Spleen (tissue), 11 donors: ENCODE data around the gene CCDC78. TPM values are rescaled to one million over a fixed set of nuclear protein-coding genes. Genes with fewer than 3 reads are reported as not detected.

Source experiments
- DNase-seq: peaks from one replicate; pipeline ENCODE4 v3.0.0-alpha.2; 2020
- H3K27ac ChIP-seq, 8 donors: fragments of 200-600 bp; sonication (generic) in 7 of 8; 1 replicate in 4 of 8; 2 replicates in 4 of 8; pipeline versions ENCODE4 v1.5.0 to v1.8.0; 2016 to 2021; ENCODE audit warnings: inconsistent platforms in 4 of 8, mild to moderate bottlenecking in 4 of 8, moderate library complexity in 1 of 8
- H3K27me3 ChIP-seq, 7 donors: fragments of 200-600 bp; sonication (generic) in 6 of 7; replicated peaks in 1 of 7; 1 replicate in 4 of 7; 2 replicates in 3 of 7; pipeline versions ENCODE4 v1.5.0 to v1.8.0; 2016 to 2021; ENCODE audit warnings: inconsistent platforms in 3 of 7, mild to moderate bottlenecking in 1 of 7
- H3K36me3 ChIP-seq, 6 donors: fragments of 200-600 bp; sonication (generic) in 5 of 6; 1 replicate in 4 of 6; 2 replicates in 2 of 6; pipeline versions ENCODE4 v1.5.0 to v1.8.0; 2016 to 2021; ENCODE audit warnings: inconsistent platforms in 2 of 6
- H3K4me1 ChIP-seq, 6 donors: fragments of 200-600 bp; sonication (generic) in 5 of 6; 1 replicate in 3 of 6; 2 replicates in 3 of 6; pipeline versions ENCODE4 v1.5.0 to v1.8.0; 2016 to 2021; ENCODE audit warnings: inconsistent platforms in 3 of 6
- H3K4me3 ChIP-seq, 8 donors: fragments of 200-600 bp; sonication (generic) in 7 of 8; 1 replicate in 4 of 8; 2 replicates in 4 of 8; pipeline versions ENCODE4 v1.5.0 to v1.8.0; 2016 to 2021; ENCODE audit warnings: inconsistent platforms in 4 of 8, mild to moderate bottlenecking in 4 of 8, moderate library complexity in 2 of 8
- H3K9me3 ChIP-seq, 8 donors: fragments of 200-600 bp; sonication (generic) in 7 of 8; 1 replicate in 4 of 8; 2 replicates in 4 of 8; pipeline versions ENCODE4 v1.5.0 to v1.8.0; 2016 to 2021; ENCODE audit warnings: inconsistent platforms in 4 of 8
- POLR2A ChIP-seq, 3 donors: fragments of 450-650 bp; IDR thresholded peaks; one replicate each; pipeline ENCODE4 v1.5.1; 2017; ENCODE audit warnings: antibody characterized with exemption in 3 of 3, mild to moderate bottlenecking in 1 of 3
- POLR2AphosphoS5 ChIP-seq, 3 donors: sonication (generic); formaldehyde crosslinking; IDR thresholded peaks; one replicate each; pipeline ENCODE4 v1.5.1; 2017; ENCODE audit warnings: antibody characterized with exemption in 3 of 3
- WGBS, 5 donors: extraction: QIAGEN DNeasy Blood & Tissue Kit in 3 of 5; methylation state at CpG; one replicate each; pipeline versions ENCODE4 v1.1.5 to v1.1.7; 2013 to 2018; 5-methylcytosine and 5-hydroxymethylcytosine counted together
- intact Hi-C: fragments of 100-400 bp; cut with DNase I; formaldehyde crosslinking; loops from one replicate; pipeline ENCODE4 v1.15.0; 2023; ENCODE audit warnings: low total_unique reads
- polyA plus RNA-seq, 3 donors: library from polyadenylated mRNA; stranded (reverse); fragments of 200-250 nt; gene quantifications; one replicate each; pipeline ENCODE4 v1.2.1, GENCODE V29; 2013
- total RNA-seq, 7 donors: library from RNA; depleted of rRNA in 3 of 7; stranded (reverse); fragments of >200 nt in 3 of 7; fragmentation: NEBNext Ultra II Directional in 4 of 7; extraction: Animal tissue kit (Norgen Biotek cat#: 25700) in 4 of 7; gene quantifications; one replicate each; pipeline versions ENCODE4 v1.1.0 to v1.2.1, GENCODE V29; 2016 to 2021
- TF ChIP-seq, protein P1 (sequence below), 11 experiments: fragments of 200-600 bp in 7 of 11; fragments of 450-650 bp in 4 of 11; sonication (generic) in 4 of 11; IDR thresholded peaks in 8 of 11; conservative IDR thresholded peaks in 3 of 11; 1 replicate in 7 of 11; 2 replicates in 4 of 11; pipeline versions ENCODE4 v1.4.0 to v1.8.0; 2016 to 2021; ENCODE audit warnings: antibody characterized with exemption in 11 of 11, inconsistent platforms in 4 of 11, mild to moderate bottlenecking in 1 of 11
- donor health status: healthy with polysubstance abuse.
- donor health status: DM: no; HTN: no; CAD: no; lungs with moderate emphysema.
- donor health status: DM: no; HTN: no; CAD: no.
- donor health status: Bipolar disorder and iron deficiency.
- donor health status: healthy.
- donor health status: DM: no; HTN: no; CAD: no.
- donor health status: DM: yes; HTN: yes; CAD: no.

Gene CCDC78
- total and polyA plus RNA-seq, 10 donors = 2.9 to 23.7 (median 7.2) TPM

DNA sequence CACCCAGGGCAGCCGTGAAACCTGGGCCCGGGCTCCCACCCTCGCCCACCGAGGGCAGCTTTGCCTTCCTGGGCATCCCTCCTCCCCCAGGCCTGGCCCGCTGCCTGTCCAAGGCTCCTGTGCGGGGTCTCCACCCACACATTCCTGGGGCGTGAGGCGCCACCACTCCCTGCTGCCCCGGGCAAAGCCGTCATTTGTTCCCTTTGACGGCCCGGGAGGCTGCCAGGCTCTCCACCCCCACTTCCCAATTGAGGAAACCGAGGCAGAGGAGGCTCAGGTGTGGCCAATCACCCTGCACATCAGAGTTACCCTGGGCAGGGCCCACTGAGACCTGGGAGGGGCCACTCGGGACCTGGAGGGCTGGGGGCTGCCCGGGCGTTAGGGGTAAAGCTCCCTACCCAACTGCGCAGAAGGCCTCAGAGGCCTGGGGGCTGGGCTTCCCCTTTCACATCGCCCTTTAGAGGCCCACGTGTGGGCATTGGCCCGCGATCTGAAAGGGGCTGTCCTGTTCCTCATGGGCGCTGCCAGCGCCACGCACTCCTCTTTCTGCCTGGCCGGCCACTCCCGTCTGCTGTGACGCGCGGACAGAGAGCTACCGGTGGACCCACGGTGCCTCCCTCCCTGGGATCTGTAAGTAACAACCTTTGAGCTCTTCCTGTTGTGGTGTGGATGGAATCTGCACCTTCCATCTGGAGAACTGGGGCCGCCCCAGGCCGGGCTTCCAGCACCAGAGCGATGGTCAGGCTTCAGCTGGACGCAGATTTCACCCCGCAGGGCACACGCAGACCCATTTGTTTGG is 34.5 kb upstream of the CCDC78 start, which contains the start of gene MSLN:
TSS of gene MSLN (plus strand) at position 190 of the 799 bp plus-strand sequence. CDS start 1,947 bp downstream, outside the sequence.
- TF ChIP-seq POLR2A (IDR thresholded peaks at IDR 0.05) = no peak
- TF ChIP-seq, protein P1, sequence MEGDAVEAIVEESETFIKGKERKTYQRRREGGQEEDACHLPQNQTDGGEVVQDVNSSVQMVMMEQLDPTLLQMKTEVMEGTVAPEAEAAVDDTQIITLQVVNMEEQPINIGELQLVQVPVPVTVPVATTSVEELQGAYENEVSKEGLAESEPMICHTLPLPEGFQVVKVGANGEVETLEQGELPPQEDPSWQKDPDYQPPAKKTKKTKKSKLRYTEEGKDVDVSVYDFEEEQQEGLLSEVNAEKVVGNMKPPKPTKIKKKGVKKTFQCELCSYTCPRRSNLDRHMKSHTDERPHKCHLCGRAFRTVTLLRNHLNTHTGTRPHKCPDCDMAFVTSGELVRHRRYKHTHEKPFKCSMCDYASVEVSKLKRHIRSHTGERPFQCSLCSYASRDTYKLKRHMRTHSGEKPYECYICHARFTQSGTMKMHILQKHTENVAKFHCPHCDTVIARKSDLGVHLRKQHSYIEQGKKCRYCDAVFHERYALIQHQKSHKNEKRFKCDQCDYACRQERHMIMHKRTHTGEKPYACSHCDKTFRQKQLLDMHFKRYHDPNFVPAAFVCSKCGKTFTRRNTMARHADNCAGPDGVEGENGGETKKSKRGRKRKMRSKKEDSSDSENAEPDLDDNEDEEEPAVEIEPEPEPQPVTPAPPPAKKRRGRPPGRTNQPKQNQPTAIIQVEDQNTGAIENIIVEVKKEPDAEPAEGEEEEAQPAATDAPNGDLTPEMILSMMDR (IDR thresholded peaks at IDR 0.05 in 8 of 11, conservative IDR thresholded peaks at IDR 0.05 in 3 of 11) = no peak
- no peak for TF ChIP-seq POLR2AphosphoS5 (IDR thresholded peaks at IDR 0.05)
- DNase-seq = no peak
- H3K4me1 ChIP-seq = no peaks in the 10 kb centered on the region
- 76 to 85% (median 79%) methylated on average over 31 to 37 of the region's 37 CpGs for WGBS, 5 donors
- H3K9me3 ChIP-seq = peaks cover 0 to 6% (median 0%) of the 10 kb centered on the region in 8 donors
- H3K27me3 ChIP-seq = peaks cover 0 to 63% (median 14%) of the 10 kb centered on the region in 7 donors
- no peak within 1 kb of the TSS for H3K27ac ChIP-seq
- H3K4me3 ChIP-seq = no peak within 1 kb of the TSS
- intact Hi-C loops = no loop called here
- H3K36me3 ChIP-seq = no peaks in the 10 kb centered on the region

DNA sequence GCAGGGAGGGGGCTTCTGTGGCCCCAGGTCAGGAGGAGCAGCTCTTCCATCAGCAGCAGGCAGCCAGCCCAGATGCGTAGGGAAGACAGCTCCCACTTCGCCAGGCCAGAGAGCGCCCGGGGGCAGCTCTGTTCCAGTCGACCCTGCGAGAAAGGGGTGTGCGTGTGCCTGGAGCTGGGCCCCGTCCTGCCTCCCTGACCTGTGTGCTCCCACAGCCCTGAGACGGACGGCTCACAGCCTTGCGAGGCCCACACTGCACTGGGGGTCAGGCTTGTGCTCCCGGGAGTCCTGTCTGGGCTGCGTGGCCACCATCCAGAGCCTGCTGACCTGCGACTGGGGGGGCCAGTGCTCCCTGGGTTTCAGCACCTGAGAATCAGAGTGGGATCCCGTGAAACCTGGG is 33.8 kb upstream of the CCDC78 start:
- peaks cover 0 to 6% (median 0%) of the 10 kb centered on the region in 8 donors for H3K9me3 ChIP-seq
- H3K4me3 ChIP-seq = no peak overlapping the region
- H3K27ac ChIP-seq = no peak overlapping the region
- peaks cover 0 to 57% (median 14%) of the 10 kb centered on the region in 7 donors for H3K27me3 ChIP-seq
- no peak for DNase-seq
- H3K36me3 ChIP-seq = no peaks in the 10 kb centered on the region
- TF ChIP-seq POLR2AphosphoS5 (IDR thresholded peaks at IDR 0.05) = no peak
- TF ChIP-seq, protein P1 (IDR thresholded peaks at IDR 0.05 in 8 of 11, conservative IDR thresholded peaks at IDR 0.05 in 3 of 11) = no peak
- no peak for TF ChIP-seq POLR2A (IDR thresholded peaks at IDR 0.05)
- intact Hi-C loops = no loop called here
- peaks cover 0 to 3% (median 0%) of the 10 kb centered on the region in 6 donors for H3K4me1 ChIP-seq
- 79 to 100% (median 83%) methylated on average over 1 to 15 of the region's 15 CpGs for WGBS, 5 donors

DNA sequence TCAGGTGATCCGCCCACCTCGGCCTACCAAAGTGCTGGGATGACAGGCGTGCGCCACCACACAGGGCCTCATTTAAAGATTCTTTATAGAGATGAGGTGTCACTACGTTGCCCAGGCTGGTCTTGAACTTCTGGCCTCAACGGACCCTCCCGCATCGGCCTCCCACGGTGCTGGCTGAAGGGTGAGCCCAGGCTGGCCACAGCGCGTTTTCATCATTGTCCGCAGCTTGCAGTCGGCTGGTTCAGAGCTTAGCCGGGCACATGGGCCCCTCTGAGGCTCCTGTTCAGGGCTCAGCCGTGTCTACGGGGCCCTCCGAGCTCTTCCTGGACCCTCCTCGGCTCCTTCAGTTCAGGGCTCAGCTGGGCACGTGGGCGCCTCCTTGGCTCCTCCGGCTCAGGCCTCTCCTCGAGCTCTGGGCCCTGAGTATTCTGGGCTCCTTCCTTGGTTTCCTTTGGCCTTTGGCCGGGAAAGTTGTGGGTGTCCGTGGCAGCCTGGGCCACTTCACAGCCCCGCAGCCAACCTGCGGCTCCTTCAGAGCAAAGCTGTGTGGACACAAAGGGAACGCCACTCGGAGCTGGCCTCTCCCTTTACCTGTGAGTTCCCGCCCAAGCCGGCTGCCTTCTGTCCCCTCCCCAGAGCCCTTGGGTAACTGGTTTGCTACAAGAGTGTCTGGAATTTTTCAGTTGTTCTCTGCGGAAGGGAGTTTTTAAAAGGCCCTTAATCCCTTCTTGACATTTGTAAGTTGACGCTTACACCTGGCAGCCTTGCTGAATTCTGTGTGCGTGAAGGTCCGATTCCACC is 33.1 kb upstream of the CCDC78 start:
- Histone ChIP-seq H3K4me1 (peaks cover 0 to 10% (median 2%) of the 10 kb centered on the region in 6 donors), H3K9me3 (peaks cover 0 to 6% (median 0%) of the 10 kb centered on the region in 8 donors), H3K27ac (no peak overlapping the region), H3K4me3 (no peak overlapping the region), H3K36me3 (no peaks in the 10 kb centered on the region), H3K27me3 (peaks cover 0 to 49% (median 14%) of the 10 kb centered on the region in 7 donors)
- 86 to 91% (median 90%) methylated on average over 33 to 34 of the region's 34 CpGs for WGBS, 5 donors
- no peak for DNase-seq
- intact Hi-C loops = no loop called here
- TF ChIP-seq, protein P1 (IDR thresholded peaks at IDR 0.05 in 8 of 11, conservative IDR thresholded peaks at IDR 0.05 in 3 of 11) = no peak
- TF ChIP-seq POLR2AphosphoS5 (IDR thresholded peaks at IDR 0.05) (no peak), POLR2A (IDR thresholded peaks at IDR 0.05) (no peak)
